Astrocyte (in vitro differentiated cells and primary cell): ENCODE data around the gene ANO2. TPM values are rescaled to one million over a fixed set of nuclear protein-coding genes. Genes with fewer than 3 reads are reported as not detected.

Source experiments
- DNase-seq: peaks from one replicate; pipeline ENCODE4 v3.0.0-alpha.2; 2010; ENCODE audit warnings: low read depth
- FAIRE-seq: peaks from 2 replicates; lab custom pipeline; 2011; peaks lifted over from hg19 to GRCh38; lab: Jason Lieb, UNC
- H2AFZ ChIP-seq: 2 replicates; pipeline ENCODE4 v1.6.0; 2012; ENCODE audit warnings: low read depth, low read length, inconsistent platforms
- H3K27ac ChIP-seq: 2 replicates; pipeline ENCODE4 v1.5.1; 2011; ENCODE audit warnings: low read depth, low read length, inconsistent platforms
- H3K27me3 ChIP-seq: 2 replicates; pipeline ENCODE4 v1.6.0; 2011; ENCODE audit warnings: low read length, inconsistent platforms; ENCODE audit not compliant: insufficient read depth
- H3K36me3 ChIP-seq: 2 replicates; pipeline ENCODE4 v1.5.1; 2011; ENCODE audit warnings: low read length, inconsistent platforms; ENCODE audit not compliant: insufficient read depth
- H3K4me1 ChIP-seq: 2 replicates; pipeline ENCODE4 v1.5.1; 2011; ENCODE audit warnings: low read length, inconsistent platforms; ENCODE audit not compliant: insufficient read depth
- H3K4me2 ChIP-seq: 2 replicates; pipeline ENCODE4 v1.6.0; 2012; ENCODE audit warnings: low read length, inconsistent platforms
- H3K4me3 ChIP-seq: 2 replicates; pipeline ENCODE4 v1.5.1; 2011; ENCODE audit warnings: low read depth, mild to moderate bottlenecking, low read length, inconsistent platforms; ENCODE audit not compliant: insufficient read depth
- H3K79me2 ChIP-seq: 2 replicates; pipeline ENCODE4 v1.6.0; 2012; ENCODE audit warnings: mild to moderate bottlenecking, low read length, inconsistent platforms; ENCODE audit not compliant: insufficient read depth
- H3K9ac ChIP-seq: 2 replicates; pipeline ENCODE4 v1.6.0; 2012; ENCODE audit warnings: mild to moderate bottlenecking, low read length, inconsistent platforms
- H3K9me3 ChIP-seq: 2 replicates; pipeline ENCODE4 v1.5.1; 2012; ENCODE audit warnings: low read depth, mild to moderate bottlenecking, low read length, inconsistent platforms; ENCODE audit not compliant: insufficient read depth
- H4K20me1 ChIP-seq: 2 replicates; pipeline ENCODE4 v1.6.0; 2012; ENCODE audit warnings: low read length, inconsistent platforms; ENCODE audit not compliant: insufficient read depth
- H3K27ac Mint-ChIP-seq: one replicate; pipeline ENCODE4 v1.8.0; 2021; ENCODE audit warnings: mild to moderate bottlenecking, mixed read lengths; ENCODE audit not compliant: unreplicated experiment
- H3K27me3 Mint-ChIP-seq: one replicate; pipeline ENCODE4 v1.8.0; 2021; ENCODE audit warnings: low read depth, mixed read lengths; ENCODE audit not compliant: unreplicated experiment
- H3K36me3 Mint-ChIP-seq: one replicate; pipeline ENCODE4 v1.8.0; 2021; ENCODE audit warnings: low read depth, mixed read lengths; ENCODE audit not compliant: unreplicated experiment
- H3K4me1 Mint-ChIP-seq: one replicate; pipeline ENCODE4 v1.8.0; 2021; ENCODE audit warnings: low read depth, mixed read lengths; ENCODE audit not compliant: unreplicated experiment
- H3K4me3 Mint-ChIP-seq: one replicate; pipeline ENCODE4 v1.8.0; 2021; ENCODE audit warnings: mild to moderate bottlenecking, moderate library complexity, mixed read lengths; ENCODE audit not compliant: unreplicated experiment
- H3K9me3 Mint-ChIP-seq: one replicate; pipeline ENCODE4 v1.8.0; 2021; ENCODE audit warnings: mild to moderate bottlenecking, mixed read lengths; ENCODE audit not compliant: unreplicated experiment
- CTCF ChIP-seq: IDR thresholded peaks from 2 replicates; pipeline ENCODE4 v1.5.1; 2011; ENCODE audit warnings: low read depth, mild to moderate bottlenecking, inconsistent platforms, low read length, moderate library complexity; ENCODE audit not compliant: insufficient read depth
- EZH2 ChIP-seq: IDR thresholded peaks from 2 replicates; pipeline ENCODE4 v1.6.1; 2012; ENCODE audit warnings: mild to moderate bottlenecking, low read length, inconsistent platforms; ENCODE audit not compliant: insufficient read depth
- total RNA-seq: library from RNA; stranded (reverse); gene quantifications from 2 replicates; pipeline ENCODE4 v1.2.1, GENCODE V29; 2021

ANO2 gene
- total RNA-seq, 1 donor from 2014 or later: 0.93 TPM

- Mint-ChIP-seq H3K4me1 (no peaks in the 10 kb centered on the region), H3K27ac (no peak overlapping the region), H3K9me3 (peaks cover 17% of the 10 kb centered on the region), H3K36me3 (peaks cover 3% of the 10 kb centered on the region), H3K27me3 (peaks cover 20% of the 10 kb centered on the region), H3K4me3 (no peak overlapping the region)
- peaks cover 11% of the 10 kb centered on the region for H3K9me3 ChIP-seq
- H3K4me3 ChIP-seq: no peak overlapping the region
- no peaks in the 10 kb centered on the region for H3K79me2 ChIP-seq
- H3K36me3 ChIP-seq: no peaks in the 10 kb centered on the region
- TF ChIP-seq CTCF: no peak
- no peak for TF ChIP-seq EZH2
- H3K4me1 ChIP-seq: no peaks in the 10 kb centered on the region
- H3K4me2 ChIP-seq: no peak overlapping the region
- H2AFZ ChIP-seq: no peak overlapping the region
- FAIRE-seq: no peak
- H3K9ac ChIP-seq: no peak overlapping the region
- H3K27me3 ChIP-seq: no peaks in the 10 kb centered on the region
- H4K20me1 ChIP-seq: no peaks in the 10 kb centered on the region
- H3K27ac ChIP-seq: no peak overlapping the region
- DNase-seq: no peak
Observed at GRCh38 chr12:5770727-5771126, 174.3 kb downstream of the ANO2 start.

GRCh38 chr12:5768581-5769196, 176.4 kb downstream of the ANO2 start:
- no peak overlapping the region for H3K4me3 Mint-ChIP-seq
- H3K4me1 ChIP-seq: no peaks in the 10 kb centered on the region
- H3K27me3 Mint-ChIP-seq: peaks cover 13% of the 10 kb centered on the region
- DNase-seq (no peak), FAIRE-seq (no peak)
- no peak overlapping the region for H3K27ac ChIP-seq
- H3K4me2 ChIP-seq: no peak overlapping the region
- H3K27ac Mint-ChIP-seq: no peak overlapping the region
- no peaks in the 10 kb centered on the region for H3K36me3 ChIP-seq
- no peak overlapping the region for H2AFZ ChIP-seq
- H3K4me1 Mint-ChIP-seq: no peaks in the 10 kb centered on the region
- H3K9me3 Mint-ChIP-seq: peaks cover 17% of the 10 kb centered on the region
- no peak overlapping the region for H3K4me3 ChIP-seq
- H3K9ac ChIP-seq: no peak overlapping the region
- H4K20me1 ChIP-seq: no peaks in the 10 kb centered on the region
- H3K27me3 ChIP-seq: no peaks in the 10 kb centered on the region
- TF ChIP-seq EZH2: no peak
- no peak for TF ChIP-seq CTCF
- peaks cover 11% of the 10 kb centered on the region for H3K9me3 ChIP-seq
- H3K36me3 Mint-ChIP-seq: peaks cover 1% of the 10 kb centered on the region
- H3K79me2 ChIP-seq: no peaks in the 10 kb centered on the region

DNA sequence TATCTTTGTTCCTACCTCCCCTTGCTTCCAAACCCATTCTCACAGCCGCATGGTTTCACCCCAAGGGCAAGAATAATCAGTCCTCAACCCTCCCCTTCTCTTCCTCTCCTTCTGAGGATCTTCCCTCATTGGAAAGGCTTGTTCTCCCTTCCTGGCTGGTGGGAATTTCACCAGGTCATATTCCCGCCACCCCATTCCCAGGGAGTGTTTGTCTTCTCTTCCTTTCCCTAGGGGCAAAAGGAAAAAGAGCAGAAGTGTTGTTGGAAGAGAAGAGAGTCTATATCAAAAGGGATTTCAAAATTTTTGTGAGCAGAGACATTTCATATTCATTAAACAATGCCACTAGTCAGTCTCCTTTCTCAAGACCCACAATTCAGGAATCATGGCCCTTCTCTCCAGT, 176.9 kb downstream of the ANO2 start:
- no peak for FAIRE-seq
- no peak overlapping the region for H3K4me3 Mint-ChIP-seq
- TF ChIP-seq CTCF: no peak
- no peak for TF ChIP-seq EZH2

More for the DNA sequence above, 176.9 kb downstream of the ANO2 start:
- Mint-ChIP-seq H3K27ac (no peak overlapping the region), H3K27me3 (peaks cover 13% of the 10 kb centered on the region), H3K4me1 (no peaks in the 10 kb centered on the region), H3K36me3 (peaks cover 1% of the 10 kb centered on the region), H3K9me3 (peaks cover 17% of the 10 kb centered on the region)
- no peak overlapping the region for H3K4me3 ChIP-seq
- no peak overlapping the region for H3K4me2 ChIP-seq
- H3K9ac ChIP-seq: no peak overlapping the region
- H4K20me1 ChIP-seq: no peaks in the 10 kb centered on the region
- no peak overlapping the region for H2AFZ ChIP-seq
- DNase-seq: no peak
- H3K27ac ChIP-seq: no peak overlapping the region
- no peaks in the 10 kb centered on the region for H3K79me2 ChIP-seq
- no peaks in the 10 kb centered on the region for H3K27me3 ChIP-seq
- no peaks in the 10 kb centered on the region for H3K36me3 ChIP-seq
- H3K9me3 ChIP-seq: peaks cover 11% of the 10 kb centered on the region
- H3K4me1 ChIP-seq: no peaks in the 10 kb centered on the region
